ENCODE data around the gene USH2A. TPM values are rescaled to one million over a fixed set of nuclear protein-coding genes. Genes with fewer than 3 reads are reported as not detected.

The USH2A gene
- total RNA-seq, 1 experiment from 2014 or later = not detected

GRCh38 chr1:215718575-215719287 lies 704.5 kb downstream of the USH2A start:
- H3K79me2 ChIP-seq (ENCODE audit: insufficient read depth, low read length) = no peaks in the 10 kb centered on the region
- no peaks in the 10 kb centered on the region for H3K4me1 ChIP-seq (ENCODE audit: control insufficient read depth in 1 of 2, insufficient read depth in 2 of 2, low read length in 2 of 2)
- CTCF ChIA-PET = interaction anchor here (1.1 kb wide), 1 partner anchor 9 kb away, joined by 3 read pairs; no protein-coding TSS in a partner anchor
- no peak for TF ChIP-seq ZFX (IDR thresholded peaks at IDR 0.05)
- no peak for TF ChIP-seq TCF7L2 (IDR thresholded peaks at IDR 0.05; ENCODE audit: borderline replicate concordance, extremely low read depth, insufficient read depth, insufficient read length)
- no peak for TF ChIP-seq MAX (IDR thresholded peaks at IDR 0.05)
- TF ChIP-seq ATF3 (IDR thresholded peaks at IDR 0.05) = no peak
- TF ChIP-seq ZNF274 (IDR thresholded peaks at IDR 0.05; ENCODE audit: low read depth, low read length) = no peak
- no peak for TF ChIP-seq POLR2A (IDR thresholded peaks at IDR 0.05; ENCODE audit: borderline replicate concordance, extremely low read depth, insufficient read depth, insufficient read length)
- TF ChIP-seq, protein P1, sequence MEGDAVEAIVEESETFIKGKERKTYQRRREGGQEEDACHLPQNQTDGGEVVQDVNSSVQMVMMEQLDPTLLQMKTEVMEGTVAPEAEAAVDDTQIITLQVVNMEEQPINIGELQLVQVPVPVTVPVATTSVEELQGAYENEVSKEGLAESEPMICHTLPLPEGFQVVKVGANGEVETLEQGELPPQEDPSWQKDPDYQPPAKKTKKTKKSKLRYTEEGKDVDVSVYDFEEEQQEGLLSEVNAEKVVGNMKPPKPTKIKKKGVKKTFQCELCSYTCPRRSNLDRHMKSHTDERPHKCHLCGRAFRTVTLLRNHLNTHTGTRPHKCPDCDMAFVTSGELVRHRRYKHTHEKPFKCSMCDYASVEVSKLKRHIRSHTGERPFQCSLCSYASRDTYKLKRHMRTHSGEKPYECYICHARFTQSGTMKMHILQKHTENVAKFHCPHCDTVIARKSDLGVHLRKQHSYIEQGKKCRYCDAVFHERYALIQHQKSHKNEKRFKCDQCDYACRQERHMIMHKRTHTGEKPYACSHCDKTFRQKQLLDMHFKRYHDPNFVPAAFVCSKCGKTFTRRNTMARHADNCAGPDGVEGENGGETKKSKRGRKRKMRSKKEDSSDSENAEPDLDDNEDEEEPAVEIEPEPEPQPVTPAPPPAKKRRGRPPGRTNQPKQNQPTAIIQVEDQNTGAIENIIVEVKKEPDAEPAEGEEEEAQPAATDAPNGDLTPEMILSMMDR (IDR thresholded peaks at IDR 0.05 in 2 of 3, conservative IDR thresholded peaks at IDR 0.05 in 1 of 3; ENCODE audit: borderline replicate concordance in 1 of 3, insufficient read depth in 1 of 3, low read depth in 2 of 3, low read length in 2 of 3) = no peak
- TF ChIP-seq SP1 (IDR thresholded peaks at IDR 0.05; ENCODE audit: low read depth) = no peak
- TF ChIP-seq JUND (IDR thresholded peaks at IDR 0.05) = no peak
- DNase-seq (ENCODE audit: low read depth, low spot score) (no peak), ATAC-seq (no peak)
- no peak overlapping the region for H3K4me2 ChIP-seq (ENCODE audit: low read length)
- H3K36me3 ChIP-seq (ENCODE audit: control insufficient read depth in 1 of 2, insufficient read depth in 2 of 2, low read length in 2 of 2) = no peaks in the 10 kb centered on the region
- H3K9ac ChIP-seq (ENCODE audit: low read length) = no peak overlapping the region
- 0 out of 2 replicates have a peak, but pooled peaks cover 6% of the 10 kb centered on the region for H3K27me3 ChIP-seq (ENCODE audit: insufficient read depth, low read length)
- POLR2A ChIA-PET = no interaction called here
- H3K27ac ChIP-seq (ENCODE audit: low read depth, low read length) = no peak overlapping the region
- H3K4me3 ChIP-seq (replicated peaks in 1 of 2; ENCODE audit: low read depth in 1 of 2, low read length in 2 of 2) = no peak overlapping the region
- BruUV-seq (replicated peaks) = no TSS peak
- no peaks in the 10 kb centered on the region for H3K9me3 ChIP-seq (ENCODE audit: control insufficient read depth in 1 of 2, insufficient read depth in 1 of 2, low read depth in 1 of 2, low read length in 2 of 2)
- RAD21 ChIA-PET (ENCODE audit: low non-redundant PET in 1 of 2, low total read pairs in 2 of 2, uncharacterized antibody in 2 of 2, unreplicated experiment in 2 of 2) = no interaction called here
- H2AFZ ChIP-seq (ENCODE audit: low read depth, low read length, poor library complexity, severe bottlenecking) = no peak overlapping the region
- intact Hi-C loops (cut with micrococcal nuclease) = no loop called here
- H4K20me1 ChIP-seq (ENCODE audit: insufficient read depth) = no peaks in the 10 kb centered on the region
- H3K9me2 ChIP-seq (ENCODE audit: insufficient read depth) = 0 out of 2 replicates have a peak, but pooled peaks cover 2% of the 10 kb centered on the region

All from HCT116 (cell line).